GM23338 (cell line): ENCODE results near the gene SNX1. TPM values are rescaled to one million over a fixed set of nuclear protein-coding genes. Genes with fewer than 3 reads are reported as not detected.

Experiments
- ATAC-seq: fragments of 200-7000 bp; cut with Tn5 transposase; 3 replicates; pipeline ENCODE4 v1.9.1; 2020
- DNase-seq: peaks from one replicate; pipeline ENCODE4 v3.0.0-alpha.2; 2015; ENCODE audit warnings: low spot score
- H2AFZ ChIP-seq: fragments of 200-600 bp; sonication (generic); 2 replicates; pipeline ENCODE4 v1.8.0; 2016; ENCODE audit warnings: antibody characterized with exemption, mild to moderate bottlenecking, moderate library complexity
- H3F3A ChIP-seq: fragments of 200-600 bp; sonication (generic); replicated peaks from 2 replicates; pipeline ENCODE4 v1.8.0; 2017; ENCODE audit warnings: antibody characterized with exemption, mixed run types, low read depth
- H3K27ac ChIP-seq: fragments of 200-600 bp; sonication (generic); 2 replicates; pipeline ENCODE4 v1.6.1; 2016; ENCODE audit warnings: low read depth
- H3K27me3 ChIP-seq: fragments of 200-600 bp; sonication (generic); 2 replicates; pipeline ENCODE4 v1.8.0; 2016; ENCODE audit warnings: mild to moderate bottlenecking, mixed run types, moderate library complexity; ENCODE audit not compliant: insufficient read depth
- H3K36me3 ChIP-seq: fragments of 200-600 bp; sonication (generic); 2 replicates; pipeline ENCODE4 v1.8.0; 2016; ENCODE audit warnings: mild to moderate bottlenecking; ENCODE audit not compliant: insufficient read depth
- H3K4me1 ChIP-seq: fragments of 200-600 bp; sonication (generic); 2 replicates; pipeline ENCODE4 v1.8.0; 2016; ENCODE audit warnings: mild to moderate bottlenecking, moderate library complexity; ENCODE audit not compliant: insufficient read depth
- H3K4me2 ChIP-seq: fragments of 200-600 bp; sonication (generic); 2 replicates; pipeline ENCODE4 v1.7.1; 2017; ENCODE audit warnings: mixed run types
- H3K4me3 ChIP-seq: fragments of 200-600 bp; sonication (generic); 2 replicates; pipeline ENCODE4 v1.6.1; 2016; ENCODE audit warnings: mixed run types
- H3K79me2 ChIP-seq: fragments of 200-600 bp; sonication (generic); replicated peaks from 2 replicates; pipeline ENCODE4 v1.8.0; 2017; ENCODE audit warnings: mild to moderate bottlenecking; ENCODE audit not compliant: insufficient read depth
- H3K9me2 ChIP-seq: fragments of 200-600 bp; sonication (generic); 2 replicates; pipeline ENCODE4 v1.8.0; 2017; ENCODE audit not compliant: insufficient read depth
- H4K20me1 ChIP-seq: fragments of 200-600 bp; sonication (generic); replicated peaks from 2 replicates; pipeline ENCODE4 v1.8.0; 2017; ENCODE audit warnings: mild to moderate bottlenecking; ENCODE audit not compliant: insufficient read depth
- H3K27ac Mint-ChIP-seq: 2 replicates; pipeline ENCODE4 v1.8.0; 2020; ENCODE audit warnings: inconsistent platforms, mild to moderate bottlenecking, moderate library complexity, mixed read lengths
- H3K27me3 Mint-ChIP-seq: 3 replicates; pipeline ENCODE4 v1.8.0; 2022; ENCODE audit warnings: low read depth, mild to moderate bottlenecking, moderate library complexity, mixed read lengths, inconsistent platforms; ENCODE audit not compliant: insufficient read depth, poor library complexity
- H3K36me3 Mint-ChIP-seq: 3 replicates; pipeline ENCODE4 v1.8.0; 2021; ENCODE audit warnings: low read depth, mild to moderate bottlenecking, inconsistent platforms, moderate library complexity, mixed read lengths
- H3K4me1 Mint-ChIP-seq: 3 replicates; pipeline ENCODE4 v1.8.0; 2020; ENCODE audit warnings: mild to moderate bottlenecking, inconsistent platforms, mixed read lengths
- H3K4me3 Mint-ChIP-seq: 3 replicates; pipeline ENCODE4 v1.8.0; 2021; ENCODE audit warnings: moderate library complexity, mild to moderate bottlenecking, inconsistent platforms, mixed read lengths
- H3K9me3 Mint-ChIP-seq: 3 replicates; pipeline ENCODE4 v1.8.0; 2020; ENCODE audit warnings: moderate library complexity, mild to moderate bottlenecking, inconsistent platforms, mixed read lengths
- CREB1 ChIP-seq: fragments of 250-450 bp; sonication (Bioruptor Pico); IDR thresholded peaks from 2 replicates; pipeline ENCODE4 v1.5.0; 2020; ENCODE audit warnings: low read depth, mild to moderate bottlenecking, moderate library complexity
- ETS1 ChIP-seq: IDR thresholded peaks from 2 replicates; pipeline ENCODE4 v1.6.1; 2016; ENCODE audit warnings: antibody characterized with exemption
- EZH2 ChIP-seq: fragments of 200-600 bp; sonication (generic); IDR thresholded peaks from one replicate; pipeline ENCODE4 v1.8.0; 2017; ENCODE audit warnings: antibody characterized with exemption, mild to moderate bottlenecking, low read depth; ENCODE audit not compliant: unreplicated experiment
- EZH2phosphoT487 ChIP-seq: fragments of 200-600 bp; sonication (generic); IDR thresholded peaks from one replicate; pipeline ENCODE4 v1.8.1; 2018; ENCODE audit warnings: antibody characterized with exemption; ENCODE audit not compliant: unreplicated experiment
- JUNB ChIP-seq: IDR thresholded peaks from one replicate; pipeline ENCODE4 v1.6.1; 2016; ENCODE audit warnings: antibody characterized with exemption; ENCODE audit not compliant: unreplicated experiment
- NANOG ChIP-seq: IDR thresholded peaks from 2 replicates; pipeline ENCODE4 v1.6.1; 2016; ENCODE audit warnings: antibody characterized with exemption, borderline replicate concordance
- POLR2AphosphoS5 ChIP-seq: IDR thresholded peaks from 2 replicates; pipeline ENCODE4 v1.6.1; 2016; ENCODE audit warnings: antibody characterized with exemption, low read depth
- REST ChIP-seq: IDR thresholded peaks from one replicate; pipeline ENCODE4 v1.6.1; 2018; ENCODE audit warnings: antibody characterized with exemption; ENCODE audit not compliant: unreplicated experiment
- STAT1 ChIP-seq: IDR thresholded peaks from one replicate; pipeline ENCODE4 v1.6.1; 2016; ENCODE audit warnings: antibody characterized with exemption; ENCODE audit not compliant: unreplicated experiment
- ZNF114 ChIP-seq: fragments of 250-450 bp; sonication (Bioruptor Pico); IDR thresholded peaks from 2 replicates; pipeline ENCODE4 v1.5.0; 2020; ENCODE audit warnings: mild to moderate bottlenecking, moderate library complexity
- ZNF331 ChIP-seq: fragments of 250-450 bp; sonication (Bioruptor Pico); IDR thresholded peaks from 2 replicates; pipeline ENCODE4 v1.5.0; 2020; ENCODE audit warnings: low read depth, mild to moderate bottlenecking, moderate library complexity
- polyA plus RNA-seq: library from polyadenylated mRNA; unstranded; fragments of >200 nt; fragmentation: Nextera tagmentation; extraction: Ambion mirVana; gene quantifications from 2 replicates; pipeline ENCODE4 v1.2.1, GENCODE V29; 2016
- total RNA-seq: library from RNA; depleted of rRNA; stranded (reverse); fragments of >200 nt; shearing (Covaris generic); gene quantifications from 2 replicates; pipeline ENCODE4 v1.2.3, GENCODE V29; 2014
- TF ChIP-seq, protein P1 (sequence below), 2 experiments: fragments of 200-600 bp in 1 of 2; sonication (generic) in 1 of 2; conservative IDR thresholded peaks; 2 replicates each; pipeline versions ENCODE4 v1.5.1 to v1.6.1; 2016 to 2017; ENCODE audit warnings: antibody characterized with exemption in 2 of 2, low read depth in 2 of 2, mild to moderate bottlenecking in 2 of 2, moderate library complexity in 1 of 2
- TF ChIP-seq, protein P2 (sequence below): fragments of 250-450 bp; sonication (Bioruptor Pico); IDR thresholded peaks from 2 replicates; pipeline ENCODE4 v1.5.0; 2020; ENCODE audit warnings: mild to moderate bottlenecking, moderate library complexity

The SNX1 gene
- total and polyA plus RNA-seq, 2 experiments from 2014 or later = 33.3 to 33.8 TPM

DNA sequence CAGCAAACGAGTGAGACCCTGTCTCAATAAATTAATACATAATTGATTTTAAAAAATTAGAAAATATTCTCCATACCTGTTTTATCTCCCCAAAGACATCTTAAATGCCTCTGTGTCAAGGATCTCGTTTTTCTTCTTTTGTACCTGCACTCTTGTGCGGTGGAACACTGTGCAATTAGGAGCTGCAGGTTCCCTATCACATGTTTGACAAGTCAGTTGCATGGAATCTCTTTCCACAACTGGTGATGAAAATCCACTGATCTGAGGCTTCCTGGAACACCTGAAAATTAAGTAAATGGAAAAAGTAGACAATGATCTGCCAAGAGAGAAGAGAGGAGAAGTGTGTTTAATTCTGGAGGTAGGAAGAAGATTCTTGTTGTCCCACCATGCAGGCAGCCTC is 52.8 kb downstream of the SNX1 start:
- H4K20me1 ChIP-seq = no peaks in the 10 kb centered on the region
- H3K9me3 Mint-ChIP-seq = no peaks in the 10 kb centered on the region
- no peaks in the 10 kb centered on the region for H3K9me2 ChIP-seq
- no peaks in the 10 kb centered on the region for H3K79me2 ChIP-seq
- no peak for TF ChIP-seq JUNB
- TF ChIP-seq STAT1 = no peak
- no peak for TF ChIP-seq EZH2phosphoT487
- TF ChIP-seq EZH2 = no peak
- no peak for TF ChIP-seq CREB1
- no peak for TF ChIP-seq ZNF114
- no peak for TF ChIP-seq POLR2AphosphoS5
- no peak for TF ChIP-seq ZNF331 (CRISPR knock-in tag)
- TF ChIP-seq REST = no peak
- TF ChIP-seq ETS1 = no peak
- TF ChIP-seq NANOG = no peak
- TF ChIP-seq, protein P1, sequence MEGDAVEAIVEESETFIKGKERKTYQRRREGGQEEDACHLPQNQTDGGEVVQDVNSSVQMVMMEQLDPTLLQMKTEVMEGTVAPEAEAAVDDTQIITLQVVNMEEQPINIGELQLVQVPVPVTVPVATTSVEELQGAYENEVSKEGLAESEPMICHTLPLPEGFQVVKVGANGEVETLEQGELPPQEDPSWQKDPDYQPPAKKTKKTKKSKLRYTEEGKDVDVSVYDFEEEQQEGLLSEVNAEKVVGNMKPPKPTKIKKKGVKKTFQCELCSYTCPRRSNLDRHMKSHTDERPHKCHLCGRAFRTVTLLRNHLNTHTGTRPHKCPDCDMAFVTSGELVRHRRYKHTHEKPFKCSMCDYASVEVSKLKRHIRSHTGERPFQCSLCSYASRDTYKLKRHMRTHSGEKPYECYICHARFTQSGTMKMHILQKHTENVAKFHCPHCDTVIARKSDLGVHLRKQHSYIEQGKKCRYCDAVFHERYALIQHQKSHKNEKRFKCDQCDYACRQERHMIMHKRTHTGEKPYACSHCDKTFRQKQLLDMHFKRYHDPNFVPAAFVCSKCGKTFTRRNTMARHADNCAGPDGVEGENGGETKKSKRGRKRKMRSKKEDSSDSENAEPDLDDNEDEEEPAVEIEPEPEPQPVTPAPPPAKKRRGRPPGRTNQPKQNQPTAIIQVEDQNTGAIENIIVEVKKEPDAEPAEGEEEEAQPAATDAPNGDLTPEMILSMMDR (conservative IDR thresholded peaks at IDR 0.05; ENCODE audit: low read depth in 2 of 2) = no peak
- TF ChIP-seq, protein P2, sequence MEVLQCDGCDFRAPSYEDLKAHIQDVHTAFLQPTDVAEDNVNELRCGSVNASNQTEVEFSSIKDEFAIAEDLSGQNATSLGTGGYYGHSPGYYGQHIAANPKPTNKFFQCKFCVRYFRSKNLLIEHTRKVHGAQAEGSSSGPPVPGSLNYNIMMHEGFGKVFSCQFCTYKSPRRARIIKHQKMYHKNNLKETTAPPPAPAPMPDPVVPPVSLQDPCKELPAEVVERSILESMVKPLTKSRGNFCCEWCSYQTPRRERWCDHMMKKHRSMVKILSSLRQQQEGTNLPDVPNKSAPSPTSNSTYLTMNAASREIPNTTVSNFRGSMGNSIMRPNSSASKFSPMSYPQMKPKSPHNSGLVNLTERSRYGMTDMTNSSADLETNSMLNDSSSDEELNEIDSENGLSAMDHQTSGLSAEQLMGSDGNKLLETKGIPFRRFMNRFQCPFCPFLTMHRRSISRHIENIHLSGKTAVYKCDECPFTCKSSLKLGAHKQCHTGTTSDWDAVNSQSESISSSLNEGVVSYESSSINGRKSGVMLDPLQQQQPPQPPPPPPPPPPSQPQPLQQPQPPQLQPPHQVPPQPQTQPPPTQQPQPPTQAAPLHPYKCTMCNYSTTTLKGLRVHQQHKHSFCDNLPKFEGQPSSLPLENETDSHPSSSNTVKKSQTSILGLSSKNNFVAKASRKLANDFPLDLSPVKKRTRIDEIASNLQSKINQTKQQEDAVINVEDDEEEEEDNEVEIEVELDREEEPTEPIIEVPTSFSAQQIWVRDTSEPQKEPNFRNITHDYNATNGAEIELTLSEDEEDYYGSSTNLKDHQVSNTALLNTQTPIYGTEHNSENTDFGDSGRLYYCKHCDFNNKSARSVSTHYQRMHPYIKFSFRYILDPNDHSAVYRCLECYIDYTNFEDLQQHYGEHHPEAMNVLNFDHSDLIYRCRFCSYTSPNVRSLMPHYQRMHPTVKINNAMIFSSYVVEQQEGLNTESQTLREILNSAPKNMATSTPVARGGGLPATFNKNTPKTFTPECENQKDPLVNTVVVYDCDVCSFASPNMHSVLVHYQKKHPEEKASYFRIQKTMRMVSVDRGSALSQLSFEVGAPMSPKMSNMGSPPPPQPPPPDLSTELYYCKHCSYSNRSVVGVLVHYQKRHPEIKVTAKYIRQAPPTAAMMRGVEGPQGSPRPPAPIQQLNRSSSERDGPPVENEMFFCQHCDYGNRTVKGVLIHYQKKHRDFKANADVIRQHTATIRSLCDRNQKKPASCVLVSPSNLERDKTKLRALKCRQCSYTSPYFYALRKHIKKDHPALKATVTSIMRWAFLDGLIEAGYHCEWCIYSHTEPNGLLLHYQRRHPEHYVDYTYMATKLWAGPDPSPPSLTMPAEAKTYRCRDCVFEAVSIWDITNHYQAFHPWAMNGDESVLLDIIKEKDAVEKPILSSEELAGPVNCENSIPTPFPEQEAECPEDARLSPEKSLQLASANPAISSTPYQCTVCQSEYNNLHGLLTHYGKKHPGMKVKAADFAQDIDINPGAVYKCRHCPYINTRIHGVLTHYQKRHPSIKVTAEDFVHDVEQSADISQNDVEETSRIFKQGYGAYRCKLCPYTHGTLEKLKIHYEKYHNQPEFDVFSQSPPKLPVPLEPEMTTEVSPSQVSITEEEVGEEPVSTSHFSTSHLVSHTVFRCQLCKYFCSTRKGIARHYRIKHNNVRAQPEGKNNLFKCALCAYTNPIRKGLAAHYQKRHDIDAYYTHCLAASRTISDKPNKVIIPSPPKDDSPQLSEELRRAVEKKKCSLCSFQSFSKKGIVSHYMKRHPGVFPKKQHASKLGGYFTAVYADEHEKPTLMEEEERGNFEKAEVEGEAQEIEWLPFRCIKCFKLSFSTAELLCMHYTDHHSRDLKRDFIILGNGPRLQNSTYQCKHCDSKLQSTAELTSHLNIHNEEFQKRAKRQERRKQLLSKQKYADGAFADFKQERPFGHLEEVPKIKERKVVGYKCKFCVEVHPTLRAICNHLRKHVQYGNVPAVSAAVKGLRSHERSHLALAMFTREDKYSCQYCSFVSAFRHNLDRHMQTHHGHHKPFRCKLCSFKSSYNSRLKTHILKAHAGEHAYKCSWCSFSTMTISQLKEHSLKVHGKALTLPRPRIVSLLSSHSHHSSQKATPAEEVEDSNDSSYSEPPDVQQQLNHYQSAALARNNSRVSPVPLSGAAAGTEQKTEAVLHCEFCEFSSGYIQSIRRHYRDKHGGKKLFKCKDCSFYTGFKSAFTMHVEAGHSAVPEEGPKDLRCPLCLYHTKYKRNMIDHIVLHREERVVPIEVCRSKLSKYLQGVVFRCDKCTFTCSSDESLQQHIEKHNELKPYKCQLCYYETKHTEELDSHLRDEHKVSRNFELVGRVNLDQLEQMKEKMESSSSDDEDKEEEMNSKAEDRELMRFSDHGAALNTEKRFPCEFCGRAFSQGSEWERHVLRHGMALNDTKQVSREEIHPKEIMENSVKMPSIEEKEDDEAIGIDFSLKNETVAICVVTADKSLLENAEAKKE (CRISPR knock-in tag) = no peak
- peaks cover 18% of the 10 kb centered on the region for H3K27me3 Mint-ChIP-seq
- H3K27me3 ChIP-seq = peaks cover 18% of the 10 kb centered on the region
- H3K4me1 Mint-ChIP-seq = peaks cover 18% of the 10 kb centered on the region
- H3K4me2 ChIP-seq = no peak overlapping the region
- no peaks in the 10 kb centered on the region for H3K36me3 ChIP-seq
- ATAC-seq (no peak), DNase-seq (no peak)
- H3K27ac Mint-ChIP-seq = no peak overlapping the region
- peaks cover 9% of the 10 kb centered on the region for H3K4me1 ChIP-seq
- H3K36me3 Mint-ChIP-seq = no peaks in the 10 kb centered on the region; the same call in 2 of the 3 replicates
- H3K4me3 ChIP-seq = no peak overlapping the region
- H2AFZ ChIP-seq = no peak overlapping the region
- H3K27ac ChIP-seq = no peak overlapping the region
- no peak overlapping the region for H3K4me3 Mint-ChIP-seq
- no peaks in the 10 kb centered on the region; the same call in 1 of the 2 replicates for H3F3A ChIP-seq
